SU-DHL-6 (cell line): ENCODE data around the gene GP1BB.

ENCODE experiments used
- H2AFZ ChIP-seq: fragments of 200-600 bp; sonication (generic); 2 replicates; pipeline ENCODE4 v1.6.1; 2014; ENCODE audit warnings: low read depth, mild to moderate bottlenecking, moderate library complexity, mixed read lengths, antibody characterized with exemption, low read length; ENCODE audit not compliant: severe bottlenecking
- H3F3A ChIP-seq: fragments of 200-600 bp; shearing (Covaris generic); 2 replicates; pipeline ENCODE4 v1.6.0; 2016; ENCODE audit warnings: antibody characterized with exemption, mild to moderate bottlenecking; ENCODE audit not compliant: insufficient read depth
- H3K27ac ChIP-seq: fragments of 200-600 bp; sonication (generic); 2 replicates; pipeline ENCODE4 v1.5.1; 2016; ENCODE audit warnings: low read depth, mild to moderate bottlenecking, low read length, moderate library complexity, mixed read lengths
- H3K27me3 ChIP-seq: fragments of 200-600 bp; sonication (generic), shearing (Covaris generic); 2 replicates; pipeline ENCODE4 v1.6.0; 2014; ENCODE audit warnings: mild to moderate bottlenecking, low read length
- H3K36me3 ChIP-seq: fragments of 200-600 bp; sonication (generic); 2 replicates; pipeline ENCODE4 v1.6.1; 2014; ENCODE audit warnings: mild to moderate bottlenecking, low read length, mixed read lengths
- H3K4me2 ChIP-seq: fragments of 300-600, 200-600 bp; shearing (Covaris generic), sonication (generic); 2 replicates; pipeline ENCODE4 v1.6.0; 2014; ENCODE audit warnings: low read length, low read depth, mild to moderate bottlenecking; ENCODE audit not compliant: poor library complexity, severe bottlenecking
- H3K4me3 ChIP-seq: fragments of 200-600 bp; sonication (generic); 2 replicates; pipeline ENCODE4 v1.5.1; 2014; ENCODE audit warnings: antibody characterized with exemption, low read length, mild to moderate bottlenecking, mixed read lengths; ENCODE audit not compliant: insufficient read depth, poor library complexity, severe bottlenecking
- H3K79me2 ChIP-seq: fragments of 200-600 bp; sonication (generic); 2 replicates; pipeline ENCODE4 v1.6.1; 2014; ENCODE audit warnings: mild to moderate bottlenecking, low read length, moderate library complexity; ENCODE audit not compliant: insufficient read depth
- H3K9ac ChIP-seq: fragments of 200-600 bp; sonication (generic); 2 replicates; pipeline ENCODE4 v1.7.0; 2014; ENCODE audit warnings: mild to moderate bottlenecking, low read length
- H3K9me2 ChIP-seq: fragments of 200-600 bp; sonication (generic); replicated peaks from 2 replicates; pipeline ENCODE4 v1.6.1; 2014; ENCODE audit warnings: low read length; ENCODE audit not compliant: insufficient read depth
- H3K9me3 ChIP-seq: fragments of 200-600 bp; sonication (generic); 2 replicates; pipeline ENCODE4 v1.6.1; 2014; ENCODE audit warnings: low read length, mixed read lengths; ENCODE audit not compliant: insufficient read depth
- H4K20me1 ChIP-seq: fragments of 200-600 bp; sonication (generic); 2 replicates; pipeline ENCODE4 v1.6.1; 2014; ENCODE audit warnings: low read depth, mild to moderate bottlenecking, antibody characterized with exemption, low read length, moderate library complexity, mixed read lengths
- EZH2phosphoT487 ChIP-seq: fragments of 200-600 bp; sonication (generic), shearing (Covaris generic); conservative IDR thresholded peaks from 2 replicates; pipeline ENCODE4 v1.6.1; 2018; ENCODE audit warnings: mild to moderate bottlenecking, antibody characterized with exemption, low read length, moderate library complexity, mixed read lengths
- TF ChIP-seq, protein P1 (sequence below): fragments of 200-600 bp; sonication (generic); IDR thresholded peaks from one replicate; pipeline ENCODE4 v1.5.1; 2017; ENCODE audit warnings: antibody characterized with exemption, mild to moderate bottlenecking, low read length, moderate library complexity; ENCODE audit not compliant: insufficient read depth, poor library complexity, severe bottlenecking

Gene GP1BB

DNA sequence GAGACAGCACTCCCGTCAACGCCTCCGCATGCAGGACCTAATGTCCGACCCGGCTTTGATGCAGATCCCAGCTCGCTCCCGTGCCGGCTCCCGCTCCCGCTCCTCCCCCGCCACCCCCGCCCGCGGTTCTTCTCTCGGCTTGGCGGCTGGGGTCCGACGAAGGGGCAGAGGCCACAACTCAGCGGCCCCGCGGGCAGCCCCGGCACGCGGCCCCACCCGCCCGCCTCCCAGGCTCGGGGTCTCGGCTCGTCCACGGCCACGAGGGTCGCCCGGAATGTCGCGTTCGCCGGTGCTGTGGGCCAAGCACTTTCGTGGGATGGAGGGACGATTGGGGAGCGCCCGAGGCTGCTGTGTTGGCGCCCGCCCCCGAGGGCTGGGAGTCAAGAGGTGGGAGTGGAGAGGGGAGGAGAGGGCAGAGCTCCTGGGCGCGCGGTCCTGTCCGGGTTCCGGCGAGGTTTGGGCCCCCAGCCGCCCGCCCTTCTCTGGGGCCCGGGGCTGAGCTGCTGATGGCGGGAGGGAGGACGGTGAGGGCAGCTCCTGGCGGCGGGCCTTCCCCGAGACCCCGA is 31.9 kb downstream of the GP1BB start:
- Histone ChIP-seq H2AFZ (no peak overlapping the region), H3K9ac (no peak overlapping the region), H3K27me3 (no peaks in the 10 kb centered on the region), H3K9me2 (no peaks in the 10 kb centered on the region), H3K9me3 (no peaks in the 10 kb centered on the region), H3K4me2 (no peak overlapping the region), H3F3A (no peaks in the 10 kb centered on the region), H3K4me3 (no peak overlapping the region), H3K27ac (no peak overlapping the region), H3K79me2 (no peaks in the 10 kb centered on the region), H4K20me1 (no peaks in the 10 kb centered on the region), H3K36me3 (no peaks in the 10 kb centered on the region)
- no peak for TF ChIP-seq EZH2phosphoT487
- TF ChIP-seq, protein P1, sequence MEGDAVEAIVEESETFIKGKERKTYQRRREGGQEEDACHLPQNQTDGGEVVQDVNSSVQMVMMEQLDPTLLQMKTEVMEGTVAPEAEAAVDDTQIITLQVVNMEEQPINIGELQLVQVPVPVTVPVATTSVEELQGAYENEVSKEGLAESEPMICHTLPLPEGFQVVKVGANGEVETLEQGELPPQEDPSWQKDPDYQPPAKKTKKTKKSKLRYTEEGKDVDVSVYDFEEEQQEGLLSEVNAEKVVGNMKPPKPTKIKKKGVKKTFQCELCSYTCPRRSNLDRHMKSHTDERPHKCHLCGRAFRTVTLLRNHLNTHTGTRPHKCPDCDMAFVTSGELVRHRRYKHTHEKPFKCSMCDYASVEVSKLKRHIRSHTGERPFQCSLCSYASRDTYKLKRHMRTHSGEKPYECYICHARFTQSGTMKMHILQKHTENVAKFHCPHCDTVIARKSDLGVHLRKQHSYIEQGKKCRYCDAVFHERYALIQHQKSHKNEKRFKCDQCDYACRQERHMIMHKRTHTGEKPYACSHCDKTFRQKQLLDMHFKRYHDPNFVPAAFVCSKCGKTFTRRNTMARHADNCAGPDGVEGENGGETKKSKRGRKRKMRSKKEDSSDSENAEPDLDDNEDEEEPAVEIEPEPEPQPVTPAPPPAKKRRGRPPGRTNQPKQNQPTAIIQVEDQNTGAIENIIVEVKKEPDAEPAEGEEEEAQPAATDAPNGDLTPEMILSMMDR, result no peak

DNA sequence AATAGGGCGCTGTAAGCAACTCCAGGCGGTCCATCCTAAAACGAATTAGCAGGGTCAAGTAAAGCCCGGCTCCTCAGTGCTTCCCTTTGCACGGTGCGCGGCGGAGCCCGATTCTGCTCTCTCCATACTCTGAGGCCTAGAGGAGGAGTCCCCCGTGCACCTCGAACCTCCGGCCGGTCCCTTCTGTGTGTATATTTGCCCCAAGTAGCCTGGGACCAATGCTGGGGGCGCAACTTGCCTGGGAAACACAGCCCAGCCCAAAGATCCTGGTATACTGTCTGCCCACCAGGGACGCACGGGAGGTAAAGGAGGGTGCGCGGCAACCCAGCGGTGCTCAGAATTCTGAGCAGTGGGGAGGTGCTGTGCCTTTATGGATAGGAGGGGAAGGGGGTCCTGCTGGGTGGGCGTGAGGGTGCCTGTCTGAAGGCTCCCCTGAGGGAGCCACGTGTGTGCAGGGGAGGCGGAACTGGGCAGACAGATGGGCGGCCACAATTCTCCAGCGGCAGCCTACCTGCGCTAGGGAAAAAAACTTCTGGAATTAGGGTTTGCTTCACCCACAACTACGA is 32.5 kb downstream of the GP1BB start:
- no peak overlapping the region for H3K4me2 ChIP-seq
- H3K9me2 ChIP-seq, result no peaks in the 10 kb centered on the region
- no peaks in the 10 kb centered on the region for H3F3A ChIP-seq
- H2AFZ ChIP-seq, result no peak overlapping the region
- H3K27me3 ChIP-seq, result no peaks in the 10 kb centered on the region
- H4K20me1 ChIP-seq, result no peaks in the 10 kb centered on the region
- H3K27ac ChIP-seq, result no peak overlapping the region
- no peak overlapping the region for H3K9ac ChIP-seq
- H3K9me3 ChIP-seq, result no peaks in the 10 kb centered on the region
- no peak overlapping the region for H3K4me3 ChIP-seq
- TF ChIP-seq, protein P1, result no peak
- no peak for TF ChIP-seq EZH2phosphoT487
- H3K79me2 ChIP-seq, result no peaks in the 10 kb centered on the region
- no peaks in the 10 kb centered on the region for H3K36me3 ChIP-seq

DNA sequence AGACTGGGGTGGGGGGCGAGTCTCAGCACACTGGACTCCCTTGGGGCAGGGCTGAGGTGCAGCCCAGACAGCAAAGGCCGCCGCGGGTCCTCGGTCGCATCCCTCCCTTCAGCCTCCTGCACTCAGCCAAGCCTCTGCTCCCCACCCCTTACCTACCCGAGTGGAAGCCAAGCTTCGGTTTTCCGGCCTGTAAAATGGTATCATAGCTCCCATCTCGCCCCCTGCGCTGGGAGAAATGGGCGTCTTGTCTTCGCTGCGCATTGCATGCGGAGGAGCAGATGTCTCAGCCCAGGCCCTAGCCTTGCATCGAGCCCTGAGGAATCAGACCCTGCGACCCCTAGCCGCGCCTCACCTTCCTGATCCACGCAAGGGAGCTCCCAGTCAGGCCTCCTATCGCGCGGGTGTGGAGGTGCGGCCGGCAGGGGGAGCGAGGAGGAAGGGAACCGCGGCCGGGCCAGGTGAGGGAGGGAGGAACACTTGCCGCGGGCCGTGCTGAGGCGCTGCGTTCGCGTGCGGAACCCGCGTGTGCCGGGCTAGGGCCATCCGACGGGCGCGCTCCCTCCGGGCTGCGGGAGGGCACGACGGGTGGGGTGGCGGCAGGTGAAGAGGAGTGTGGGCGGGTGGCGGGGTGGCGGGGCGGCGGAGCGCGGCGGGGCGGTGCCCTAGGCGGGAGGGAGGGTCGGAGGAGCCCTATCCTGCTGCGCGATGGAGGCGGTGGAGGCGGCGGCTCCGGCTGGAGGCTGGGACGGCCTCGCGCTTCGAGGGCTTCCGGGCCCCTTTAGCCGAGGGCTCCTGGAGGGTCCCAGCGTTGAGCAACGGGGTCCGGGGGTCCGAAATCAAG is 33.2 kb downstream of the GP1BB start:
- no peaks in the 10 kb centered on the region for H3K9me3 ChIP-seq
- no peaks in the 10 kb centered on the region for H3K79me2 ChIP-seq
- no peaks in the 10 kb centered on the region for H4K20me1 ChIP-seq
- H3K9me2 ChIP-seq, result no peaks in the 10 kb centered on the region
- H2AFZ ChIP-seq, result no peak overlapping the region
- no peaks in the 10 kb centered on the region for H3F3A ChIP-seq
- H3K4me3 ChIP-seq, result no peak overlapping the region
- no peak overlapping the region for H3K27ac ChIP-seq
- H3K4me2 ChIP-seq, result no peak overlapping the region
- H3K9ac ChIP-seq, result no peak overlapping the region
- TF ChIP-seq, protein P1, result peak; percentile 25
- TF ChIP-seq EZH2phosphoT487, result no peak
- H3K36me3 ChIP-seq, result no peaks in the 10 kb centered on the region
- no peaks in the 10 kb centered on the region for H3K27me3 ChIP-seq
